ENCODE results near the gene TTC39A. TPM values are rescaled to one million over a fixed set of nuclear protein-coding genes. Genes with fewer than 3 reads are reported as not detected.

Gene TTC39A
- total and polyA plus RNA-seq, 11 donors = 8.4 to 29.2 (median 23.2) TPM

- Histone ChIP-seq H3K4me1 (peaks cover 0 to 22% (median 9%) of the 10 kb centered on the region in 12 donors), H3K9me3 (no peaks in the 10 kb centered on the region), H3K4me3 (no peak overlapping the region), H3K36me3 (peaks cover 0 to 16% (median 6%) of the 10 kb centered on the region in 9 donors), H3K27ac (no peak overlapping the region), H3K27me3 (no peaks in the 10 kb centered on the region)
- TF ChIP-seq CTCF (IDR thresholded peaks at IDR 0.05) (no peak), POLR2A (IDR thresholded peaks at IDR 0.05) (no peak)
- ATAC-seq = no peak
- WGBS, 4 donors = 91 to 94% (median 92%) methylated on average over 4 of the region's 4 CpGs
- intact Hi-C loops (cut with DNase I) = no loop called here
- DNase-seq = no peak
Measured at GRCh38 chr1:51280321-51280978, 49.9 kb downstream of the TTC39A start.

- no peak for TF ChIP-seq POLR2A (IDR thresholded peaks at IDR 0.05)
- TF ChIP-seq CTCF (IDR thresholded peaks at IDR 0.05) = no peak
- ATAC-seq = no peak
- peaks cover 0 to 48% (median 28%) of the 10 kb centered on the region in 9 donors for H3K36me3 ChIP-seq
Measured at GRCh38 chr1:51276286-51276685, 54.1 kb downstream of the TTC39A start.

GRCh38 chr1:51274676-51275075 is 55.7 kb downstream of the TTC39A start:
- intact Hi-C loops (cut with DNase I) = no loop called here
- TF ChIP-seq POLR2A (IDR thresholded peaks at IDR 0.05) = no peak
- no peak for TF ChIP-seq CTCF (IDR thresholded peaks at IDR 0.05)

More at GRCh38 chr1:51276286-51276685, 54.1 kb downstream of the TTC39A start:
- no peaks in the 10 kb centered on the region for H3K27me3 ChIP-seq
- 86 to 94% (median 92%) methylated on average over 7 of the region's 7 CpGs for WGBS, 4 donors
- H3K4me3 ChIP-seq = no peak overlapping the region
- intact Hi-C loops (cut with DNase I) = no loop called here
- H3K27ac ChIP-seq = no peak overlapping the region
- H3K9me3 ChIP-seq = no peaks in the 10 kb centered on the region
- H3K4me1 ChIP-seq = peaks cover 0 to 10% (median 0%) of the 10 kb centered on the region in 12 donors
- DNase-seq = no peak

GRCh38 chr1:51272916-51273315 is 57.4 kb downstream of the TTC39A start:
- Histone ChIP-seq H3K9me3 (no peaks in the 10 kb centered on the region), H3K36me3 (peaks cover 0 to 61% (median 41%) of the 10 kb centered on the region in 9 donors), H3K27me3 (no peaks in the 10 kb centered on the region), H3K27ac (no peak overlapping the region), H3K4me1 (peaks cover 3 to 42% (median 16%) of the 10 kb centered on the region in 12 donors), H3K4me3 (no peak overlapping the region)
- no peak for DNase-seq
- intact Hi-C loops (cut with DNase I) = no loop called here
- TF ChIP-seq POLR2A (IDR thresholded peaks at IDR 0.05) = no peak
- TF ChIP-seq CTCF (IDR thresholded peaks at IDR 0.05) = no peak
- no peak for ATAC-seq

More at GRCh38 chr1:51274676-51275075, 55.7 kb downstream of the TTC39A start:
- H3K9me3 ChIP-seq = no peaks in the 10 kb centered on the region
- peaks cover 0 to 63% (median 41%) of the 10 kb centered on the region in 9 donors for H3K36me3 ChIP-seq
- ATAC-seq (no peak), DNase-seq (no peak)
- H3K4me3 ChIP-seq = no peak overlapping the region
- H3K4me1 ChIP-seq = peaks cover 0 to 25% (median 0%) of the 10 kb centered on the region in 12 donors
- H3K27ac ChIP-seq = no peak overlapping the region
- 94 to 98% (median 97%) methylated on average over 6 of the region's 6 CpGs for WGBS, 4 donors
- no peaks in the 10 kb centered on the region for H3K27me3 ChIP-seq
